HepG2 (cell line): ENCODE measurements around the gene KDM7A. TPM values are rescaled to one million over a fixed set of nuclear protein-coding genes. Genes with fewer than 3 reads are reported as not detected.

ENCODE experiments used
- ATAC-seq: fragments of 200-7000 bp; cut with Tn5 transposase; 3 replicates; pipeline ENCODE4 v1.9.1; 2020; ENCODE audit warnings: mild to moderate bottlenecking, moderate library complexity
- BruUV-seq: library from RNA; stranded (reverse); fragments of 400-500 nt; replicated peaks from 2 replicates; lab custom pipeline; 2021; lab: Mats Ljungman, UMichigan
- CTCF ChIA-PET: fragments of 300-600 bp; formaldehyde crosslinking; extraction: SDS; loops from one replicate; lab custom pipeline; 2021; ENCODE audit warnings: low total read pairs, inconsistent platforms, low intra/inter-chr PET ratio; lab: Yijun Ruan, JAX
- POLR2A ChIA-PET: fragments of 350-600 bp; sonication (Branson Sonifier 250); formaldehyde crosslinking; loops from one replicate; lab custom pipeline; 2020; ENCODE audit warnings: antibody characterized with exemption, inconsistent platforms; lab: Yijun Ruan, JAX
- DNase-seq: peaks from one replicate; pipeline ENCODE4 v3.0.0-alpha.2; 2015; ENCODE audit warnings: low spot score
- FAIRE-seq: peaks from 3 replicates; lab custom pipeline; 2011; peaks lifted over from hg19 to GRCh38; lab: Jason Lieb, UNC
- H2AFZ ChIP-seq: one replicate; pipeline ENCODE4 v1.6.1; 2011; ENCODE audit warnings: low read length, inconsistent platforms
- H3K27ac ChIP-seq: fragments of 300-600 bp; 3 replicates; pipeline ENCODE4 v1.8.0; 2011; ENCODE audit warnings: mixed run types, mild to moderate bottlenecking, mixed read lengths, low read length, inconsistent platforms; ENCODE audit not compliant: insufficient read depth; ENCODE audit errors: extremely low read length
- H3K27me3 ChIP-seq, 2 experiments: fragments of 200-600 bp in 1 of 2; 2 replicates in 1 of 2; 3 replicates in 1 of 2; pipeline versions ENCODE4 v1.6.0 to v1.8.0; 2011; ENCODE audit warnings: low read length in 2 of 2, mild to moderate bottlenecking in 2 of 2, moderate library complexity in 2 of 2, inconsistent platforms in 1 of 2; ENCODE audit not compliant: insufficient read depth in 2 of 2, control insufficient read depth in 1 of 2
- H3K36me3 ChIP-seq, 2 experiments: fragments of 200-600 bp in 1 of 2; replicated peaks in 1 of 2; 2 replicates in 1 of 2; 3 replicates in 1 of 2; pipeline versions ENCODE4 v1.5.1 to v1.8.0; 2011; ENCODE audit warnings: low read length in 2 of 2, inconsistent platforms in 1 of 2; ENCODE audit not compliant: insufficient read depth in 2 of 2, control insufficient read depth in 1 of 2
- H3K4me1 ChIP-seq: 2 replicates; pipeline ENCODE4 v1.5.1; 2012; ENCODE audit warnings: low read length, inconsistent platforms; ENCODE audit not compliant: insufficient read depth
- H3K4me2 ChIP-seq: 2 replicates; pipeline ENCODE4 v1.6.0; 2011; ENCODE audit warnings: low read depth, low read length, inconsistent platforms
- H3K4me3 ChIP-seq, 3 experiments: fragments of 200-600 bp in 1 of 3; sonication (generic), shearing (Covaris generic) in 1 of 3; replicated peaks in 1 of 3; 2 replicates each; pipeline ENCODE4 v1.5.1; 2011 to 2016; ENCODE audit warnings: low read length in 3 of 3, inconsistent platforms in 2 of 3, low read depth in 2 of 3, mild to moderate bottlenecking in 2 of 3, control low read depth in 1 of 3, mixed read lengths in 1 of 3; ENCODE audit not compliant: insufficient read depth in 1 of 3
- H3K79me2 ChIP-seq: one replicate; pipeline ENCODE4 v1.6.1; 2011; ENCODE audit warnings: low read length, inconsistent platforms; ENCODE audit not compliant: insufficient read depth
- H3K9ac ChIP-seq: 2 replicates; pipeline ENCODE4 v1.6.0; 2011; ENCODE audit warnings: mild to moderate bottlenecking, low read depth, low read length, inconsistent platforms; ENCODE audit not compliant: insufficient read depth
- H3K9me3 ChIP-seq: 2 replicates; pipeline ENCODE4 v1.5.1; 2012; ENCODE audit warnings: mild to moderate bottlenecking, low read length
- H4K20me1 ChIP-seq: 2 replicates; pipeline ENCODE4 v1.6.0; 2011; ENCODE audit warnings: inconsistent platforms, mild to moderate bottlenecking, low read length, moderate library complexity; ENCODE audit not compliant: insufficient read depth
- ARNT ChIP-seq: fragments of 450-650 bp; IDR thresholded peaks from 2 replicates; pipeline ENCODE4 v1.6.1; 2017
- HNRNPL ChIP-seq: fragments of 200-400 bp; formaldehyde crosslinking; IDR thresholded peaks from 2 replicates; pipeline ENCODE4 v1.6.1; 2017; ENCODE audit warnings: mild to moderate bottlenecking, low read depth, low read length
- NR2F6 ChIP-seq, 2 experiments: IDR thresholded peaks; 2 replicates each; pipeline ENCODE4 v1.6.1; 2016; ENCODE audit warnings: antibody characterized with exemption in 1 of 2, mild to moderate bottlenecking in 1 of 2
- POGZ ChIP-seq: sonication (generic); formaldehyde crosslinking; IDR thresholded peaks from 2 replicates; pipeline ENCODE4 v1.4.0; 2020; ENCODE audit warnings: mild to moderate bottlenecking, missing genetic modification reagents
- ZC3H4 ChIP-seq: sonication (generic); formaldehyde crosslinking; IDR thresholded peaks from 2 replicates; pipeline ENCODE4 v1.4.0; 2020; ENCODE audit warnings: missing genetic modification reagents, borderline replicate concordance
- ZNF224 ChIP-seq: sonication (generic); formaldehyde crosslinking; IDR thresholded peaks from 2 replicates; pipeline ENCODE4 v1.5.0; 2020; ENCODE audit warnings: mild to moderate bottlenecking, missing genetic modification reagents
- ZNF232 ChIP-seq: sonication (generic); formaldehyde crosslinking; IDR thresholded peaks from 2 replicates; pipeline ENCODE4 v1.4.0; 2020; ENCODE audit warnings: missing genetic modification reagents, borderline replicate concordance
- ZNF260 ChIP-seq: sonication (generic); formaldehyde crosslinking; IDR thresholded peaks from 2 replicates; pipeline ENCODE4 v1.4.0; 2020; ENCODE audit warnings: missing genetic modification reagents, low read depth, mild to moderate bottlenecking, borderline replicate concordance
- ZNF3 ChIP-seq: IDR thresholded peaks from 2 replicates; pipeline ENCODE4 v1.7.0; 2017; ENCODE audit warnings: inconsistent platforms
- ZNF451 ChIP-seq: sonication (generic); formaldehyde crosslinking; IDR thresholded peaks from 2 replicates; pipeline ENCODE4 v1.5.0; 2020; ENCODE audit warnings: mild to moderate bottlenecking, missing genetic modification reagents
- ZNF557 ChIP-seq: sonication (generic); formaldehyde crosslinking; IDR thresholded peaks from 2 replicates; pipeline ENCODE4 v1.4.0; 2020; ENCODE audit warnings: missing genetic modification reagents
- ZNF567 ChIP-seq: sonication (generic); formaldehyde crosslinking; IDR thresholded peaks from 2 replicates; pipeline ENCODE4 v1.8.1; 2023; ENCODE audit warnings: mild to moderate bottlenecking, missing genetic modification reagents, borderline replicate concordance
- ZNF891 ChIP-seq: sonication (generic); formaldehyde crosslinking; IDR thresholded peaks from 2 replicates; pipeline ENCODE4 v1.5.0; 2020; ENCODE audit warnings: mild to moderate bottlenecking, missing genetic modification reagents
- WGBS: methylation state at CpG from one replicate; pipeline ENCODE4 v1.1.6; 2017; ENCODE audit warnings: low lambda C conversion rate; 5-methylcytosine and 5-hydroxymethylcytosine counted together
- in situ Hi-C: cut with HindIII; loops from 2 replicates; pipeline ENCODE4 v1.10.0; 2017; ENCODE audit warnings: low pct_unique_long_range_greater_than_20kb; ENCODE audit not compliant: extremely low pct_ligation_motif_present
- intact Hi-C: fragments of 100-400 bp; cut with micrococcal nuclease; formaldehyde crosslinking; loops from one replicate; pipeline ENCODE4 v1.10.0; 2022; ENCODE audit not compliant: unreplicated experiment
- polyA plus RNA-seq, 8 experiments: library from polyadenylated mRNA; depleted of rRNA in 3 of 8; stranded (reverse) in 7 of 8; unstranded in 1 of 8; fragments of >200 nt; fragmentation: Illumina TruSeq in 4 of 8; extraction: Trizol in 4 of 8; gene quantifications; 2 replicates each; pipeline versions ENCODE4 v1.2.1 to v1.2.3, GENCODE V29; 2011 to 2016; ENCODE audit warnings: low read depth in 4 of 8, missing spikeins in 1 of 8, mixed read lengths in 1 of 8; ENCODE audit not compliant: insufficient read depth in 1 of 8
- total RNA-seq, 5 experiments: library from RNA; depleted of rRNA; stranded (reverse); fragments of >200 nt; fragmentation: Illumina TruSeq; extraction: Trizol; gene quantifications; 2 replicates each; pipeline ENCODE4 v1.2.3, GENCODE V29; 2016; ENCODE audit warnings: low read depth in 1 of 5
- TF ChIP-seq, protein P1 (sequence below): fragments of 450-650 bp; IDR thresholded peaks from 2 replicates; pipeline ENCODE4 v1.6.1; 2016
- TF ChIP-seq, protein P2 (sequence below): sonication (generic); formaldehyde crosslinking; IDR thresholded peaks from 2 replicates; pipeline ENCODE4 v1.4.0; 2020; ENCODE audit warnings: missing genetic modification reagents
- TF ChIP-seq, protein P3 (sequence below): sonication (generic); formaldehyde crosslinking; IDR thresholded peaks from 2 replicates; pipeline ENCODE4 v1.5.0; 2020; ENCODE audit warnings: missing genetic modification reagents
- TF ChIP-seq, protein P4 (sequence below): sonication (generic); formaldehyde crosslinking; IDR thresholded peaks from 2 replicates; pipeline ENCODE4 v1.4.0; 2020; ENCODE audit warnings: missing genetic modification reagents

Gene KDM7A
- total and polyA plus RNA-seq, 2 of the 13 experiments (the other 11 are each of a cell fraction or from before 2014, with no cell fraction given) = 10.8 to 16.8 TPM

DNA sequence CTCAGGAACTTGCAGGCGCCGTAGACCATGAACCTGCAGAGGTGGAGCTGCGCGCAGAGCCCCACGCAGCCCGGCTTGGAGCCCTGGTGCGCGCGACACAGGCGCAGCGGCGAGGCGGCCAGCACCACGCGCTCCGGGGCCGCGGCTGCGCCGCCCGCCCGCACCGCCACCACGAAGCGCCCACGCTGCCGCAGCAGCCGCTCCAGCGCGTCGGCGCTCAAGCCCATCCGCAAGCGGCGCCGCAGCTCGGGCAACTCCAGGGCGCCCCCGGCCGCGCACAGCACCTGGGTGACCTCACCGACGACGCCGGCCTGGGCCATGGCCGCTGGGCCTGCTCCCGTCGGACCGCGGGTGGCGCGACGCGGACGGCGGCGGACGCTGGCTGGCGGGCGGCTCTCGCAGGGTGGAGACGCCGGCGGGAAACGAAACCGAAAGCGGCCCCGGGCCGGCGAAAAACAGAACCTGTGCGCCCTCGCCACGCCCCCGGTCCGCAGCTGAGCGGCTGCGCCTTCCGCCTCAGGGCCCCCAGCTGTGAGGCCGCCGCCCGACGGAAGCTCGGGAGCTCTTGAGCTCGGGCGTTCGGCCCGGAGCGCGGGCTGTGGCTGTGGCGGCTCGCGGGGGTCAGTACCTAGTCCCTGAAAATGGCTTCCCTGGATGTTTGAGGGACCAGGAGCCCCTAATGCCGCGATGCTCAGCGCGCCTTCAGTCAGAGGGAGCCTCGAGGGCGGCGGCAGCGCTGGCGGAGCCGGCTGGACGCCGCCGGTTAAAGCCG lies 114.1 kb downstream of the KDM7A start, which contains the start of gene PARP12 (continued):
- TF ChIP-seq, protein P1, sequence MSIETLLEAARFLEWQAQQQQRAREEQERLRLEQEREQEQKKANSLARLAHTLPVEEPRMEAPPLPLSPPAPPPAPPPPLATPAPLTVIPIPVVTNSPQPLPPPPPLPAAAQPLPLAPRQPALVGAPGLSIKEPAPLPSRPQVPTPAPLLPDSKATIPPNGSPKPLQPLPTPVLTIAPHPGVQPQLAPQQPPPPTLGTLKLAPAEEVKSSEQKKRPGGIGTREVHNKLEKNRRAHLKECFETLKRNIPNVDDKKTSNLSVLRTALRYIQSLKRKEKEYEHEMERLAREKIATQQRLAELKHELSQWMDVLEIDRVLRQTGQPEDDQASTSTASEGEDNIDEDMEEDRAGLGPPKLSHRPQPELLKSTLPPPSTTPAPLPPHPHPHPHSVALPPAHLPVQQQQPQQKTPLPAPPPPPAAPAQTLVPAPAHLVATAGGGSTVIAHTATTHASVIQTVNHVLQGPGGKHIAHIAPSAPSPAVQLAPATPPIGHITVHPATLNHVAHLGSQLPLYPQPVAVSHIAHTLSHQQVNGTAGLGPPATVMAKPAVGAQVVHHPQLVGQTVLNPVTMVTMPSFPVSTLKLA = no peak
- TF ChIP-seq ZC3H4 (CRISPR knock-in tag) (no peak), ZNF567 (CRISPR knock-in tag) (0 out of 2 replicates have a peak, but pooled peaks have one; percentile 68), ARNT (no peak), ZNF557 (0 out of 2 replicates have a peak, but pooled peaks have one; percentile 58), POGZ (CRISPR knock-in tag) (peak; percentile 65), ZNF3 (no peak)

DNA sequence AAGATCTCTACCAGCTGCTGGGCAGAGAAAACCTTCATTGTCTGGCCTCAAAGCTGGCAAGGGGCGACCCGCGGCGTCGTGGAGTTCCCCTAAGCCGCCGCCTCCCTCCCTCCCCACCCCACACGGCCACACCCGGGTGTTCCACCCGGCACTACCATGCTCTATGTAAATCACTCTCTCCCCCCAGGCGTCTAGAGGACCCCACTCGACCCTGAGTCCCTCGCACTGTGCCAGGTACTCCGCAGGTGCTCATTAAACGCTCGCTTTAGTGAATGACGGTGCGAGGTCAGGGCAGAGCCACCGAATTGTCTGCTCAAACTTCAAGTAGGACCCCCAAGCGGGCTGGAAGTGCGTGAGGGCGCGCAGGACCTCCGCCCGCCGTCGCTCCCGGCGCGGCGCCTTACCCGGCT lies 114.7 kb downstream of the KDM7A start:
- peak overlapping the region; percentile 51 to 73 (median 58); a peak in 5 of 6 replicates for H3K4me3 ChIP-seq
- peak overlapping the region; percentile 76 for H3K4me2 ChIP-seq
- peak overlapping the region; percentile 69 for H3K9ac ChIP-seq
- H4K20me1 ChIP-seq = no peaks in the 10 kb centered on the region
- intact Hi-C loops = no loop called here
- ChIA-PET POLR2A (interaction anchor here (1.1 to 2.2 kb wide), 3 partner anchors 12 to 15 kb away, joined by 3 to 14 read pairs (median 8); no protein-coding TSS in a partner anchor), CTCF (no interaction called here)
- in situ Hi-C loops = no loop called here
- DNase-seq (no peak), FAIRE-seq (no peak), ATAC-seq (no peak)
- peaks cover under 1 to 6% of the 10 kb centered on the region in 2 experiments; a peak in 3 of 5 replicates for H3K36me3 ChIP-seq
- H3K27me3 ChIP-seq = no peaks in the 10 kb centered on the region
- peak overlapping the region; percentile 69 for H3K27ac ChIP-seq
- no peak overlapping the region for H2AFZ ChIP-seq
- peaks cover 11% of the 10 kb centered on the region for H3K9me3 ChIP-seq
- no TSS peak for BruUV-seq
- H3K4me1 ChIP-seq = peaks cover 67% of the 10 kb centered on the region
- WGBS = 51% methylated on average over 9 of the region's 32 CpGs
- peaks cover 20% of the 10 kb centered on the region for H3K79me2 ChIP-seq
- TF ChIP-seq ZNF232 (CRISPR knock-in tag) = no peak
- TF ChIP-seq, protein P2, sequence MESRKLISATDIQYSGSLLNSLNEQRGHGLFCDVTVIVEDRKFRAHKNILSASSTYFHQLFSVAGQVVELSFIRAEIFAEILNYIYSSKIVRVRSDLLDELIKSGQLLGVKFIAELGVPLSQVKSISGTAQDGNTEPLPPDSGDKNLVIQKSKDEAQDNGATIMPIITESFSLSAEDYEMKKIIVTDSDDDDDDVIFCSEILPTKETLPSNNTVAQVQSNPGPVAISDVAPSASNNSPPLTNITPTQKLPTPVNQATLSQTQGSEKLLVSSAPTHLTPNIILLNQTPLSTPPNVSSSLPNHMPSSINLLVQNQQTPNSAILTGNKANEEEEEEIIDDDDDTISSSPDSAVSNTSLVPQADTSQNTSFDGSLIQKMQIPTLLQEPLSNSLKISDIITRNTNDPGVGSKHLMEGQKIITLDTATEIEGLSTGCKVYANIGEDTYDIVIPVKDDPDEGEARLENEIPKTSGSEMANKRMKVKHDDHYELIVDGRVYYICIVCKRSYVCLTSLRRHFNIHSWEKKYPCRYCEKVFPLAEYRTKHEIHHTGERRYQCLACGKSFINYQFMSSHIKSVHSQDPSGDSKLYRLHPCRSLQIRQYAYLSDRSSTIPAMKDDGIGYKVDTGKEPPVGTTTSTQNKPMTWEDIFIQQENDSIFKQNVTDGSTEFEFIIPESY (CRISPR knock-in tag) = peak; percentile 50; the same call in 1 of the 2 replicates
- no peak for TF ChIP-seq ZNF260 (CRISPR knock-in tag)
- TF ChIP-seq, protein P3, sequence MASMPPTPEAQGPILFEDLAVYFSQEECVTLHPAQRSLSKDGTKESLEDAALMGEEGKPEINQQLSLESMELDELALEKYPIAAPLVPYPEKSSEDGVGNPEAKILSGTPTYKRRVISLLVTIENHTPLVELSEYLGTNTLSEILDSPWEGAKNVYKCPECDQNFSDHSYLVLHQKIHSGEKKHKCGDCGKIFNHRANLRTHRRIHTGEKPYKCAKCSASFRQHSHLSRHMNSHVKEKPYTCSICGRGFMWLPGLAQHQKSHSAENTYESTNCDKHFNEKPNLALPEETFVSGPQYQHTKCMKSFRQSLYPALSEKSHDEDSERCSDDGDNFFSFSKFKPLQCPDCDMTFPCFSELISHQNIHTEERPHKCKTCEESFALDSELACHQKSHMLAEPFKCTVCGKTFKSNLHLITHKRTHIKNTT = no peak
- 0 out of 2 replicates have a peak, but pooled peaks have one; percentile 40 for TF ChIP-seq ZNF451
- no peak for TF ChIP-seq ZNF891 (CRISPR knock-in tag)
- TF ChIP-seq HNRNPL = peak; percentile 74; the same call in 1 of the 2 replicates
- TF ChIP-seq, protein P4, sequence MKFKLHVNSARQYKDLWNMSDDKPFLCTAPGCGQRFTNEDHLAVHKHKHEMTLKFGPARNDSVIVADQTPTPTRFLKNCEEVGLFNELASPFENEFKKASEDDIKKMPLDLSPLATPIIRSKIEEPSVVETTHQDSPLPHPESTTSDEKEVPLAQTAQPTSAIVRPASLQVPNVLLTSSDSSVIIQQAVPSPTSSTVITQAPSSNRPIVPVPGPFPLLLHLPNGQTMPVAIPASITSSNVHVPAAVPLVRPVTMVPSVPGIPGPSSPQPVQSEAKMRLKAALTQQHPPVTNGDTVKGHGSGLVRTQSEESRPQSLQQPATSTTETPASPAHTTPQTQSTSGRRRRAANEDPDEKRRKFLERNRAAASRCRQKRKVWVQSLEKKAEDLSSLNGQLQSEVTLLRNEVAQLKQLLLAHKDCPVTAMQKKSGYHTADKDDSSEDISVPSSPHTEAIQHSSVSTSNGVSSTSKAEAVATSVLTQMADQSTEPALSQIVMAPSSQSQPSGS (CRISPR knock-in tag) = 0 out of 2 replicates have a peak, but pooled peaks have one; percentile 7
- TF ChIP-seq NR2F6 (IDR thresholded peaks at IDR 0.05) = no peak
- no peak for TF ChIP-seq NR2F6 (CRISPR knock-in tag; IDR thresholded peaks at IDR 0.05)
- no peak for TF ChIP-seq ZNF224 (CRISPR knock-in tag)
